Neural crest cell (in vitro differentiated cells): ENCODE measurements around the gene BABAM2. TPM values are rescaled to one million over a fixed set of nuclear protein-coding genes. Genes with fewer than 3 reads are reported as not detected.

Source experiments
- DNase-seq: peaks from one replicate; pipeline ENCODE4 v3.0.0; 2021; ENCODE audit warnings: low read depth, mixed read lengths, low spot score
- H3K27ac Mint-ChIP-seq: one replicate; pipeline ENCODE4 v1.8.0; 2021; ENCODE audit warnings: mild to moderate bottlenecking, mixed read lengths; ENCODE audit not compliant: unreplicated experiment
- H3K27me3 Mint-ChIP-seq: 2 replicates; pipeline ENCODE4 v1.8.0; 2021; ENCODE audit warnings: low read depth, mild to moderate bottlenecking, mixed read lengths
- H3K36me3 Mint-ChIP-seq: 2 replicates; pipeline ENCODE4 v1.8.0; 2021; ENCODE audit warnings: low read depth, mild to moderate bottlenecking, mixed read lengths
- H3K4me1 Mint-ChIP-seq: 2 replicates; pipeline ENCODE4 v1.8.0; 2021; ENCODE audit warnings: mixed read lengths
- H3K4me3 Mint-ChIP-seq: one replicate; pipeline ENCODE4 v1.8.0; 2021; ENCODE audit warnings: mild to moderate bottlenecking, mixed read lengths
- H3K9me3 Mint-ChIP-seq: 2 replicates; pipeline ENCODE4 v1.8.0; 2021; ENCODE audit warnings: mixed read lengths
- total RNA-seq: library from RNA; stranded (reverse); gene quantifications from 2 replicates; pipeline ENCODE4 v1.2.1, GENCODE V29; 2021
- TF ChIP-seq, protein P1 (sequence below): fragments of 200-600 bp; sonication (generic); conservative IDR thresholded peaks from 2 replicates; pipeline ENCODE4 v1.5.0; 2021; ENCODE audit warnings: antibody characterized with exemption, mild to moderate bottlenecking

Gene BABAM2
- total RNA-seq, 1 donor from 2014 or later = 28.6 TPM

DNA sequence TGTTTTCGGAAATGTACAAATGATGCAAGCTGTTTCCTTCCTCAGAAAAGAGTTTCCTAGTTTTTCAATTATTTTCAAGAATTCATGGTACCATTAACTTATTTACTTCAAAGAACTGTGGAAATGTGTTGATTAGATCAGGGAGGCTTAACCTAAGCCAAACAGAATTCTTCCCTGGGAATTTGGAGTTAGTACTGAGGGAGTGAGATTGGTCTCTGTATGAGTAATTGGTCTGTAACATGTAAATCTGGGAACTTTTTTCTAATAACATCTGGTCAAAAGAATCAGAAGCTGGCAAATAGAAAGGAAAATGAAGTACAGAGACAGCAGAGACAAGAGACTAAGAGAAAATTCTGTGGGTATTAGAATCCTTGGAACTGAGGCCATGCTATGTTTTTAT is 145.8 kb downstream of the BABAM2 start:
- no peak overlapping the region for H3K27ac Mint-ChIP-seq
- H3K4me3 Mint-ChIP-seq = no peak overlapping the region
- H3K4me1 Mint-ChIP-seq = no peaks in the 10 kb centered on the region
- H3K27me3 Mint-ChIP-seq = no peaks in the 10 kb centered on the region
- TF ChIP-seq, protein P1, sequence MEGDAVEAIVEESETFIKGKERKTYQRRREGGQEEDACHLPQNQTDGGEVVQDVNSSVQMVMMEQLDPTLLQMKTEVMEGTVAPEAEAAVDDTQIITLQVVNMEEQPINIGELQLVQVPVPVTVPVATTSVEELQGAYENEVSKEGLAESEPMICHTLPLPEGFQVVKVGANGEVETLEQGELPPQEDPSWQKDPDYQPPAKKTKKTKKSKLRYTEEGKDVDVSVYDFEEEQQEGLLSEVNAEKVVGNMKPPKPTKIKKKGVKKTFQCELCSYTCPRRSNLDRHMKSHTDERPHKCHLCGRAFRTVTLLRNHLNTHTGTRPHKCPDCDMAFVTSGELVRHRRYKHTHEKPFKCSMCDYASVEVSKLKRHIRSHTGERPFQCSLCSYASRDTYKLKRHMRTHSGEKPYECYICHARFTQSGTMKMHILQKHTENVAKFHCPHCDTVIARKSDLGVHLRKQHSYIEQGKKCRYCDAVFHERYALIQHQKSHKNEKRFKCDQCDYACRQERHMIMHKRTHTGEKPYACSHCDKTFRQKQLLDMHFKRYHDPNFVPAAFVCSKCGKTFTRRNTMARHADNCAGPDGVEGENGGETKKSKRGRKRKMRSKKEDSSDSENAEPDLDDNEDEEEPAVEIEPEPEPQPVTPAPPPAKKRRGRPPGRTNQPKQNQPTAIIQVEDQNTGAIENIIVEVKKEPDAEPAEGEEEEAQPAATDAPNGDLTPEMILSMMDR = no peak
- no peaks in the 10 kb centered on the region for H3K9me3 Mint-ChIP-seq
- H3K36me3 Mint-ChIP-seq = no peaks in the 10 kb centered on the region
- no peak for DNase-seq

DNA sequence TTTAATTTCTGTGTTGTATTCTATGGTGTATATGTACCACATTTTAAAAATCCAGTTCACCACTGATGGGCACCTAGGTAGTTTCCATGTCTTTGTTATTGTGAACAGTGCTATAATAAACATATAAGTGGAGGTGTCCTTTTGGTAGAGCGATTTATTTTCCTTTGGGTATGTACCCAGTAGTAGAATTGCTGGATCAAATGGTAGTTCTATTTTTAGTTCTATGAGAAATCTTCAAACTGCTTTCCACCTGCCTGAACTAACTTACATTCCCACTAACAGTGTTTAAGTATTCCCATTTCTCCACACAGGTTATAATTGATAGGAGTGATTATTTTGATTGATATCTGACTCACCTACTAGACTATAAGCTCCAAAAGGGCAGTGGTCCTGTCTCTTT is 148.2 kb downstream of the BABAM2 start:
- TF ChIP-seq, protein P1 = no peak
- Mint-ChIP-seq H3K36me3 (no peaks in the 10 kb centered on the region), H3K9me3 (no peaks in the 10 kb centered on the region), H3K4me1 (no peaks in the 10 kb centered on the region), H3K27ac (no peak overlapping the region), H3K27me3 (no peaks in the 10 kb centered on the region), H3K4me3 (no peak overlapping the region)
- no peak for DNase-seq

DNA sequence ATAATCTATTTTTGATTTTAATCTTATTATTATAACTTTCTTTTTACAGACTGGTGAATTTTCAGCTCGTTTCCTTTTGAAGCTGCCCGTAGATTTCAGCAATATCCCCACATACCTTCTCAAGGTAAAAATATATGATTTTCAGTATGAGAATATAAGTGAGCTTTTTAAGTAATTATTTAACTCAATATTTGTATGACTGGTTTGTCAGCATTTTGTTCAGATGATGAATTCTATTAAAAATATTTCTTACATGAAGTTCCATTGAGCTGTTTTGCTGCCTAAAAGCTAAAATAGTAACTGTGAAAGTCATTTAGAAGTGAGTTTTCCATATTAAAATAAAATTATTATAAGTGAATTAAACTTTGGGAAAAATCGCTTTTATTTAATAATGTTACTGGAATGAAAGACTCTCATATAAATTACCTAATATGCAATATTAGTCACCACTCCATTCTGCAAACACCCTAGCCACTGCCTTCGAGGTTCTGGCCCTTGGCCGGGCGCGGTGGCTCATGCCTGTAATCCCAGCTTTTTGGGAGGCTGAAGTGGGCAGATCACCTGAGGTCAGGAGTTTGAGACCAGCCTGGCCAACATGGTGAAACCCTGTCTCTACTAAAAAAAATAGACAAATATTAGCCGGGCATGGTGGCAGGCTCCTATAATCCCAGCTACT is 155.3 kb downstream of the BABAM2 start:
- H3K4me1 Mint-ChIP-seq = no peaks in the 10 kb centered on the region
- H3K9me3 Mint-ChIP-seq = no peaks in the 10 kb centered on the region
- TF ChIP-seq, protein P1 = no peak
- no peak for DNase-seq
- no peaks in the 10 kb centered on the region for H3K36me3 Mint-ChIP-seq
- no peak overlapping the region for H3K27ac Mint-ChIP-seq
- no peaks in the 10 kb centered on the region for H3K27me3 Mint-ChIP-seq
- no peak overlapping the region for H3K4me3 Mint-ChIP-seq

DNA sequence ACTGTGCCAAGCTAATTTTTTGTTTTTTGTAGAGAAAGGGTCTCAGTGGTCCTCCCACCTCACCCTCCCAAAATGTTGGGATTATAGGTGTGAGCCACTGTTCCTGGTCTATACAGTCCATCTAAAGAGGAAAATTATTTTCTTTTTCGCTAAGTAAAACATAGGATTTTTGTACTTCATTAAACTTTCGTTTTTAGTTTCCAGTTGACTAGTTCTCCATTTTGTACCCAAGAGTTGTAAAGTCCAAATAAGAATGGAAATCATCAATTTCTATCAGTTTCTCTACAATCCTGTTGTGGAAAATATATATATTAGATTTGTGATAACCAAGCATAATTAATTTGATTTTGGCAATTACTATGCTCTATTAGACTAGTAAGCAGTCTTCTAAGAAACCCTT is 156.4 kb downstream of the BABAM2 start:
- Mint-ChIP-seq H3K27me3 (no peaks in the 10 kb centered on the region), H3K36me3 (no peaks in the 10 kb centered on the region), H3K9me3 (no peaks in the 10 kb centered on the region), H3K4me1 (no peaks in the 10 kb centered on the region), H3K4me3 (no peak overlapping the region), H3K27ac (no peak overlapping the region)
- TF ChIP-seq, protein P1 = no peak
- no peak for DNase-seq

DNA sequence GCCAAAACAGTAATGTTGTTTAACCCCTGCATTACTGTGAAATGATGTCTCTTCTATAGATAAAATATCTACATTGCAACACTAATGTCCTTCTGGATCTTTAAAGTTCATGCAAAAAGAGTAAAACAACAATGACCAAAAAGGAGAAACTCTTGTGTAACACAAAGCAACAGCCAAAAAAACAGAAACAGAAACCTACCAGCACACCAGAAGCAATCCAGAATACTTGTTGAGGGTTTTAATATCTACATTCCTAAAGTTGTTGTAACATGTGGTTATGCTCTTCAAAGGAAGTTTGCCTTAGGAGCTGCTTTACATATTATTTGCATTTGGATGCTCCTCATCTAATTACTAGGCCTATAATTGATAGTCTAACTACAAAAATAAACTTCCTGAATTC is 157.2 kb downstream of the BABAM2 start:
- H3K27ac Mint-ChIP-seq = no peak overlapping the region
- no peak for DNase-seq
- H3K27me3 Mint-ChIP-seq = no peaks in the 10 kb centered on the region
- H3K36me3 Mint-ChIP-seq = no peaks in the 10 kb centered on the region
- H3K9me3 Mint-ChIP-seq = no peaks in the 10 kb centered on the region
- no peaks in the 10 kb centered on the region for H3K4me1 Mint-ChIP-seq
- no peak overlapping the region for H3K4me3 Mint-ChIP-seq
- TF ChIP-seq, protein P1 = no peak
